WTC11 (cell line): ENCODE measurements around the gene PRKAG2. TPM values are rescaled to one million over a fixed set of nuclear protein-coding genes. Genes with fewer than 3 reads are reported as not detected.

Experiments
- ATAC-seq: fragments of 200-7000 bp; cut with Tn5 transposase; 2 replicates; pipeline ENCODE4 v1.10.0; 2021; ENCODE audit warnings: mild to moderate bottlenecking, moderate library complexity
- CTCF ChIA-PET: fragments of 300-600 bp; sonication (Branson Sonifier 250); formaldehyde crosslinking; loops from one replicate; lab custom pipeline; 2021; ENCODE audit warnings: antibody characterized with exemption; lab: Charles Lee
- POLR2A ChIA-PET: fragments of 350-600 bp; sonication (Branson Sonifier 250); formaldehyde crosslinking; loops from one replicate; lab custom pipeline; 2021; ENCODE audit warnings: antibody characterized with exemption; lab: Charles Lee
- DNase-seq: peaks from one replicate; pipeline ENCODE4 v3.0.0; 2021; ENCODE audit warnings: low spot score
- H3K27ac Mint-ChIP-seq: 2 replicates; pipeline ENCODE4 v1.8.0; 2021; ENCODE audit warnings: mixed read lengths
- H3K27me3 Mint-ChIP-seq: 2 replicates; pipeline ENCODE4 v1.8.0; 2021; ENCODE audit warnings: low read depth, mild to moderate bottlenecking, moderate library complexity, mixed read lengths
- H3K36me3 Mint-ChIP-seq: 2 replicates; pipeline ENCODE4 v1.8.0; 2021; ENCODE audit warnings: mixed read lengths
- H3K4me1 Mint-ChIP-seq: 2 replicates; pipeline ENCODE4 v1.8.0; 2022; ENCODE audit warnings: mixed read lengths
- H3K4me3 Mint-ChIP-seq: 2 replicates; pipeline ENCODE4 v1.8.0; 2021; ENCODE audit warnings: mild to moderate bottlenecking, moderate library complexity, mixed read lengths
- H3K9me3 Mint-ChIP-seq: 2 replicates; pipeline ENCODE4 v1.8.0; 2021; ENCODE audit warnings: mixed read lengths
- ATF1 ChIP-seq: sonication (generic); formaldehyde crosslinking; IDR thresholded peaks from 2 replicates; pipeline ENCODE4 v1.8.1; 2023; ENCODE audit warnings: mild to moderate bottlenecking, moderate library complexity, missing genetic modification reagents
- CDX4 ChIP-seq: fragments of 250-450 bp; sonication (Bioruptor Pico); IDR thresholded peaks from 2 replicates; pipeline ENCODE4 v1.9.0; 2021; ENCODE audit warnings: moderate library complexity, mild to moderate bottlenecking, inconsistent platforms, borderline replicate concordance
- ETV6 ChIP-seq: sonication (generic); formaldehyde crosslinking; IDR thresholded peaks from 2 replicates; pipeline ENCODE4 v1.8.1; 2022; ENCODE audit warnings: mild to moderate bottlenecking, missing genetic modification reagents
- FOXP1 ChIP-seq: sonication (generic); formaldehyde crosslinking; IDR thresholded peaks from 2 replicates; pipeline ENCODE4 v1.8.0; 2022; ENCODE audit warnings: missing genetic modification reagents, mild to moderate bottlenecking, moderate library complexity, borderline replicate concordance
- GABPB1 ChIP-seq: sonication (generic); formaldehyde crosslinking; IDR thresholded peaks from 2 replicates; pipeline ENCODE4 v1.8.1; 2023; ENCODE audit warnings: mild to moderate bottlenecking, missing genetic modification reagents
- IRF2 ChIP-seq: sonication (generic); formaldehyde crosslinking; IDR thresholded peaks from 2 replicates; pipeline ENCODE4 v1.8.0; 2022; ENCODE audit warnings: low read depth, missing genetic modification reagents, borderline replicate concordance
- JUN ChIP-seq: sonication (generic); formaldehyde crosslinking; IDR thresholded peaks from 2 replicates; pipeline ENCODE4 v1.8.0; 2023; ENCODE audit warnings: mild to moderate bottlenecking, missing genetic modification reagents
- KAT7 ChIP-seq: sonication (generic); formaldehyde crosslinking; IDR thresholded peaks from 2 replicates; pipeline ENCODE4 v1.8.1; 2023; ENCODE audit warnings: missing genetic modification reagents, mild to moderate bottlenecking, borderline replicate concordance
- MAX ChIP-seq: sonication (generic); formaldehyde crosslinking; IDR thresholded peaks from 2 replicates; pipeline ENCODE4 v1.8.0; 2022; ENCODE audit warnings: mild to moderate bottlenecking, missing genetic modification reagents
- MYBL2 ChIP-seq: sonication (generic); formaldehyde crosslinking; IDR thresholded peaks from 2 replicates; pipeline ENCODE4 v1.8.1; 2023; ENCODE audit warnings: mild to moderate bottlenecking, moderate library complexity, missing genetic modification reagents
- NR1H2 ChIP-seq: sonication (generic); formaldehyde crosslinking; IDR thresholded peaks from 2 replicates; pipeline ENCODE4 v1.9.0; 2021; ENCODE audit warnings: mild to moderate bottlenecking, moderate library complexity, missing genetic modification reagents
- RELA ChIP-seq: sonication (generic); formaldehyde crosslinking; IDR thresholded peaks from 2 replicates; pipeline ENCODE4 v1.8.1; 2022; ENCODE audit warnings: missing genetic modification reagents, mild to moderate bottlenecking, borderline replicate concordance
- TEAD4 ChIP-seq: sonication (generic); formaldehyde crosslinking; IDR thresholded peaks from 2 replicates; pipeline ENCODE4 v1.8.0; 2022; ENCODE audit warnings: mild to moderate bottlenecking, missing genetic modification reagents
- ZNF232 ChIP-seq: sonication (generic); formaldehyde crosslinking; IDR thresholded peaks from 2 replicates; pipeline ENCODE4 v1.8.0; 2022; ENCODE audit warnings: mild to moderate bottlenecking, missing genetic modification reagents
- ZNF263 ChIP-seq: sonication (generic); formaldehyde crosslinking; IDR thresholded peaks from 2 replicates; pipeline ENCODE4 v1.8.1; 2022; ENCODE audit warnings: low read depth, mild to moderate bottlenecking, moderate library complexity, missing genetic modification reagents
- ZNF317 ChIP-seq: sonication (generic); formaldehyde crosslinking; IDR thresholded peaks from 2 replicates; pipeline ENCODE4 v1.8.1; 2023; ENCODE audit warnings: low read depth, mild to moderate bottlenecking, moderate library complexity, missing genetic modification reagents, borderline replicate concordance
- ZNF396 ChIP-seq: fragments of 250-450 bp; sonication (Bioruptor Pico); IDR thresholded peaks from 2 replicates; pipeline ENCODE4 v1.8.0; 2021; ENCODE audit warnings: mild to moderate bottlenecking, moderate library complexity, borderline replicate concordance
- ZNF671 ChIP-seq: fragments of 250-450 bp; sonication (Bioruptor Pico); IDR thresholded peaks from 2 replicates; pipeline ENCODE4 v1.8.0; 2021; ENCODE audit warnings: mild to moderate bottlenecking
- total RNA-seq: library from RNA; stranded (reverse); gene quantifications from 3 replicates; pipeline ENCODE4 v1.2.3, GENCODE V29; 2021
- TF ChIP-seq, protein P1 (sequence below): sonication (generic); formaldehyde crosslinking; conservative IDR thresholded peaks from 2 replicates; pipeline ENCODE4 v1.8.1; 2023; ENCODE audit warnings: mild to moderate bottlenecking, low read depth, missing genetic modification reagents, moderate library complexity
- TF ChIP-seq, protein P2 (sequence below): sonication (generic); formaldehyde crosslinking; IDR thresholded peaks from 2 replicates; pipeline ENCODE4 v1.8.1; 2023; ENCODE audit warnings: mild to moderate bottlenecking, missing genetic modification reagents, moderate library complexity
- TF ChIP-seq, protein P3 (sequence below): sonication (generic); formaldehyde crosslinking; IDR thresholded peaks from 2 replicates; pipeline ENCODE4 v1.8.1; 2022; ENCODE audit warnings: mild to moderate bottlenecking, moderate library complexity, missing genetic modification reagents

Gene PRKAG2
- total RNA-seq, 1 experiment from 2014 or later, result 20.3 TPM

GRCh38 chr7:151812967-151813366 lies 63.9 kb downstream of the PRKAG2 start:
- Mint-ChIP-seq H3K4me3 (no peak overlapping the region), H3K27ac (no peak overlapping the region), H3K9me3 (no peaks in the 10 kb centered on the region), H3K27me3 (peaks cover 30% of the 10 kb centered on the region), H3K4me1 (peaks cover 28% of the 10 kb centered on the region), H3K36me3 (no peaks in the 10 kb centered on the region)
- DNase-seq (no peak), ATAC-seq (no peak)
- TF ChIP-seq CDX4 (CRISPR knock-in tag) (no peak), ZNF263 (CRISPR knock-in tag) (no peak), JUN (CRISPR knock-in tag) (no peak), NR1H2 (no peak), MAX (CRISPR knock-in tag) (no peak), MYBL2 (no peak), ZNF317 (CRISPR knock-in tag) (no peak), IRF2 (no peak)
- TF ChIP-seq, protein P1, sequence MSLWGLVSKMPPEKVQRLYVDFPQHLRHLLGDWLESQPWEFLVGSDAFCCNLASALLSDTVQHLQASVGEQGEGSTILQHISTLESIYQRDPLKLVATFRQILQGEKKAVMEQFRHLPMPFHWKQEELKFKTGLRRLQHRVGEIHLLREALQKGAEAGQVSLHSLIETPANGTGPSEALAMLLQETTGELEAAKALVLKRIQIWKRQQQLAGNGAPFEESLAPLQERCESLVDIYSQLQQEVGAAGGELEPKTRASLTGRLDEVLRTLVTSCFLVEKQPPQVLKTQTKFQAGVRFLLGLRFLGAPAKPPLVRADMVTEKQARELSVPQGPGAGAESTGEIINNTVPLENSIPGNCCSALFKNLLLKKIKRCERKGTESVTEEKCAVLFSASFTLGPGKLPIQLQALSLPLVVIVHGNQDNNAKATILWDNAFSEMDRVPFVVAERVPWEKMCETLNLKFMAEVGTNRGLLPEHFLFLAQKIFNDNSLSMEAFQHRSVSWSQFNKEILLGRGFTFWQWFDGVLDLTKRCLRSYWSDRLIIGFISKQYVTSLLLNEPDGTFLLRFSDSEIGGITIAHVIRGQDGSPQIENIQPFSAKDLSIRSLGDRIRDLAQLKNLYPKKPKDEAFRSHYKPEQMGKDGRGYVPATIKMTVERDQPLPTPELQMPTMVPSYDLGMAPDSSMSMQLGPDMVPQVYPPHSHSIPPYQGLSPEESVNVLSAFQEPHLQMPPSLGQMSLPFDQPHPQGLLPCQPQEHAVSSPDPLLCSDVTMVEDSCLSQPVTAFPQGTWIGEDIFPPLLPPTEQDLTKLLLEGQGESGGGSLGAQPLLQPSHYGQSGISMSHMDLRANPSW (CRISPR knock-in tag), result no peak
- TF ChIP-seq, protein P2, sequence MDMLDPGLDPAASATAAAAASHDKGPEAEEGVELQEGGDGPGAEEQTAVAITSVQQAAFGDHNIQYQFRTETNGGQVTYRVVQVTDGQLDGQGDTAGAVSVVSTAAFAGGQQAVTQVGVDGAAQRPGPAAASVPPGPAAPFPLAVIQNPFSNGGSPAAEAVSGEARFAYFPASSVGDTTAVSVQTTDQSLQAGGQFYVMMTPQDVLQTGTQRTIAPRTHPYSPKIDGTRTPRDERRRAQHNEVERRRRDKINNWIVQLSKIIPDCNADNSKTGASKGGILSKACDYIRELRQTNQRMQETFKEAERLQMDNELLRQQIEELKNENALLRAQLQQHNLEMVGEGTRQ, result no peak
- ChIA-PET POLR2A (no interaction called here), CTCF (interaction anchor here (2.8 kb wide), 1 partner anchor 30 kb away, joined by 25 read pairs; no protein-coding TSS in a partner anchor)

- Mint-ChIP-seq H3K4me3 (no peak overlapping the region), H3K27me3 (peaks cover 28% of the 10 kb centered on the region), H3K27ac (no peak overlapping the region)
- CTCF ChIA-PET, result interaction anchor here (0.9 kb wide), 1 partner anchor 27 kb away, joined by 3 read pairs; no protein-coding TSS in a partner anchor
- ATAC-seq (no peak), DNase-seq (no peak)
- TF ChIP-seq ZNF232 (CRISPR knock-in tag), result no peak
- TF ChIP-seq ATF1, result no peak
- TF ChIP-seq, protein P2, result no peak
- TF ChIP-seq TEAD4, result no peak
- no peak for TF ChIP-seq ZNF396 (CRISPR knock-in tag)
- TF ChIP-seq FOXP1, result no peak
- no peak for TF ChIP-seq ZNF671 (CRISPR knock-in tag)
- TF ChIP-seq GABPB1 (CRISPR knock-in tag), result no peak
- no peak for TF ChIP-seq KAT7 (CRISPR knock-in tag)
- no peak for TF ChIP-seq NR1H2
- no peak for TF ChIP-seq RELA (CRISPR knock-in tag)
- no peak for TF ChIP-seq ETV6 (CRISPR knock-in tag)
- TF ChIP-seq, protein P3, sequence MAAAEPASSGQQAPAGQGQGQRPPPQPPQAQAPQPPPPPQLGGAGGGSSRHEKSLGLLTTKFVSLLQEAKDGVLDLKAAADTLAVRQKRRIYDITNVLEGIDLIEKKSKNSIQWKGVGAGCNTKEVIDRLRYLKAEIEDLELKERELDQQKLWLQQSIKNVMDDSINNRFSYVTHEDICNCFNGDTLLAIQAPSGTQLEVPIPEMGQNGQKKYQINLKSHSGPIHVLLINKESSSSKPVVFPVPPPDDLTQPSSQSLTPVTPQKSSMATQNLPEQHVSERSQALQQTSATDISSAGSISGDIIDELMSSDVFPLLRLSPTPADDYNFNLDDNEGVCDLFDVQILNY, result no peak
- TF ChIP-seq, all 79 proteins: peak for 0
- POLR2A ChIA-PET, result no interaction called here
- Mint-ChIP-seq H3K9me3 (no peaks in the 10 kb centered on the region), H3K4me1 (peaks cover 26% of the 10 kb centered on the region), H3K36me3 (no peaks in the 10 kb centered on the region)
Measured at GRCh38 chr7:151810441-151811232, 66.3 kb downstream of the PRKAG2 start.
